GM18907 (cell line): ENCODE results near the gene TTC21A.
A peak's percentile ranks its signal among the peaks of the same experiment; 100 is the strongest.
"Not testable (repeated sequence)": the region's sequence is repeated elsewhere in the genome, so short reads cannot be mapped to it uniquely, and the experiment has no call there.

Experiments used
- ATAC-seq: cut with Tn5 transposase; IDR thresholded peaks from one replicate; pipeline ENCODE4 v1.9.1; 2021; ENCODE audit warnings: mild to moderate bottlenecking, moderate library complexity; ENCODE audit not compliant: unreplicated experiment

The TTC21A gene

DNA sequence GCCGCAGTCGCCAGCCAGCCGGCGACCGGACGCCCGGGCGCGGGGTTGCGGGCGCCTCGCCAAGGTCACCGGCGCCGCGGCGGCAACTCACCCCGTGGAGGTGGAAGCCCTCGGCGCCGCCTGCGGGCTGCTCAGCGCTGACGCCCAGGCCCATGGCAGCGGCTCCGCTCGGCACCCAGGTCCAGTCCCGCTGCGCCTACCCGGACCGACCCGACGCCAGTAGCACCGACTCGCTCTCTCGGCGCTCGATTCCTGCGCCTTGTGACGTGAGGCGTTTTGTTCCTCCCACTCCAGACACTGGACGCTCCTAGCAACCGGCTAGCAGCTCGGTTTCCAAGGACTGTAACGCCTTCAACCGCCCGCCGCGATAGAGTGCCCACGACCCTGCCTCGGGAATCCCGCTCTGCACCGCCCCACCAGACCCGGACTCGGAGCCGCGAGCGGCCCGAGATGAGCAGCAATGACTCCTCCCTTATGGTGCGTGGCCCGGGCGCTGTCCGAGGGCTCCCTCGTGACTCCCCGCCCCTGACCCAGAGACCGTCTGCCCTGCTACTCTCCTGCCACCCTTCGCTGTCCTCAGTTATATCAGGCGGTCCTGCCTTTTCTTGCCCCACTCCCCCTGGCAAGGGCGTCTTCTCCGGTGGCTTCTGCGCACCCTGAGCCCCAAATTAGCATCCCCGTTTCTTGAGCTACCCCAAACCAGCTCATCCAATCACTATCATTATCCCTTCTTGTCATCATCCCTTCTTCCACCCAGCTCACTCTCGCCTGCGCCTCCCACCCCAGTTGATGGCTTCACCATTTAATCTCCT is at the start of gene TTC21A, which contains the start of gene GORASP1:
Gene TTC21A, plus strand, starts transcription at position 293 of the 812 bp plus-strand sequence. Its CDS starts 158 bp downstream, at position 451.
Gene GORASP1, minus strand, starts transcription at position 240 of the 812 bp plus-strand sequence. Its CDS starts 86 bp downstream, at position 154.
- peak; percentile 48 for ATAC-seq

DNA sequence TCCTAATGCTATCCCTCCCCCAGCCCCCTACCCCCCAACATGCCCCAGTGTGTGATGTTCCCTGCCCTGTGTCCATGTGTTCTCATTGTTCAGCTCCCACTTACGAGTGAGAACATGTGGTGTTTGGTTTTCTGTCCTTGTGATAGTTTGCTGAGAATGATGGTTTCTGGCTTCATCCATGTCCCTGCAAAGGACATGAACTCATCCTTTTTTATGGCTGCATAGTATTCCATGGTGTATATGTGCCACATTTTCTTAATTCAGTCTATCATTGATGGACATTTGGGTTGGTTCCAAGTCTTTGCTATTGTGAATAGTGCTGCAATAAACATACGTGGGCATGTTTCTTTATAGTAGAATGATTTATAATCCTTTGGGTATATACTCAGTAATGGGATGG is 46.3 kb upstream of the TTC21A start:
- ATAC-seq: not testable (repeated sequence)

- no peak for ATAC-seq
Observed at GRCh38 chr3:39062180-39062579, 45.3 kb upstream of the TTC21A start.

GRCh38 chr3:39063143-39063542 is 44.3 kb upstream of the TTC21A start:
- ATAC-seq: no peak

DNA sequence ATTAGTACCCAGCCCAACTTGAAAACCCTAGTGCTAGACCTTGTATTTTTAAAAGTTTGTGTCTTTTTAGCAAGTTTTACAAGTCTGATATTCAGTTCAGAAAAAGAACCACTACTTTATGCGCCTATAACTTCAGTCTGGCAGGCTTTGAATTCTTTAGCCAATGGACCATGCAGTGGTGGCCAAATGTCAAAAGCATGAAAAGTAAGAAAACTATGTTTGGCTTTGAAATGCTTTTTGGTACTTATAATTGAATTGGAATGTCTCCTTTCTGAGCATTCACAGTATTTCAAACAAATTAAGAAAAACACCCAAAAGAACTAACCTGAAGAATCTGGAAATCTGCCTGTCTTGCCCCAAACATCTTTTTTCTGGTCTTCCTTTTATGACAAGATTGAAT is 42.8 kb upstream of the TTC21A start:
- no peak for ATAC-seq

DNA sequence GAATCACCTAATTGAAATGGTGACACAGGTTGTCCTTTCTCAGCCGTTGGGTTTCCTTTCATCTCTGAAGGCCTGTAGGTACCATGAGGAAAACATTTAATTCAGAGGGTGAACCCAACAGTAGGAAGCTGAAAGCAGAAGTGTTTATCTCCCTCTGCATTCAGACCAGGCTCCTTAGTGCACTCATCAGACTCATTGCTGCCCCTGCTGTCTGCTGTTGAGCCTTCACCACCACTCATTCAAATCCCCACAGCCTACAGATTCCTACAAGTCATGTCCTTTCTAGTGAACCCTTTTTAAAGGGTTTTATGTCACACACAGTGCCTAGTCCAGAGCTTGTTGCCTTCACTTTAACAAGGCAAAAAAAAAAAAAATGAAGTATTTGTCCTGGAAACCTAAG is 42.3 kb upstream of the TTC21A start:
- ATAC-seq: peak; percentile 89

GRCh38 chr3:39067286-39067685 is 40.2 kb upstream of the TTC21A start:
- no peak for ATAC-seq

DNA sequence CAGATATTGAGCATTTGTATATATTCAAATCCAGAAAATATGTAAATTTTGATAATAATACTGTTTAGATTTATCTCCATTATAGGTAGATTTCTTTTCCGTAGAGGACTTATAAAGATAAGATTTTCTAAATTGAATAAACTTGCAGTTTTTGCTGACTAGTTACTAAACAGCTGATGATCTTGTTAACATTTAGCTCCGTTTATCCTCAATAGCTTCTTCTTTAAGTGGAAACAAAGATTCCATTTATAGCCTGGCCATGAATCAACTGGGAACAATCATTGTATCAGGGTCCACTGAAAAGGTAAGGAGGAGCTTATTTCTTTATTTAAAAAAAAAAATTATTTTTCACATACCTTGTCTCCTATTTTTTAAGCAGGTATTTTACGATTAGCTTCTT is 38.9 kb upstream of the TTC21A start:
- ATAC-seq: no peak

- ATAC-seq: no peak
Observed at GRCh38 chr3:39075910-39076309, 31.6 kb upstream of the TTC21A start.

- no peak for ATAC-seq
Observed at GRCh38 chr3:39079530-39079929, 27.9 kb upstream of the TTC21A start.

- no peak for ATAC-seq
Observed at GRCh38 chr3:39080026-39080425, 27.5 kb upstream of the TTC21A start.

DNA sequence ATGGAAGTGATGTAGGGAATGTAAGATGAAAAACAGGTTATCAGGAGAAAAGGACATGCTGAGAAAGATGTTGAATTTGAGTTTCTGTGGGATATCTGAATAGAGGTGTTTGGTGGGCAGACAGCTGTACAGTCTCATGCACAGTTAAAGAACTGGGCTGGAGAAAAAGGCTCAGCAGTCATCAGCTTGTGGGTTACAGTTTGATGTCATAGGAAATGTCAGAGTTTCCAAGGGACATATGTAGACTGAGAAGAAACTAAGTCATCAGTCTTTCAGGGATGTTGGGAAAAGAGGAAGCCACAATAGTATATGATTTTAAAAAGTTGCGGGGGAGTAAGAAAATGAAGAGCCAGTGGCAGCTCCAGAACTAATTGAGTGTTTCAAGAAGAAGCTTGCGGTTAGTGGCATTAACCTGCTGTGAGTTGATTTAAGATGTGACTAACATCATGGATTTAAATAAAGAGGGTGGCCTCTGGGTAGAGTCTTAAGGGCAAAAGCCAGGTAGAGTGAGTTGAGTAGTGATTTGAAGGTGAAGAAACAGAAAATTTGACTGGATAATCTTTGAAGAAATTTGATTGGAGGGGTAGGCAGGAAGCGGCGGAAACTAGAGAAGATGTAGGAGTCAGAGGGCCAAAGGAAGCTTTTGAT is 24.7 kb upstream of the TTC21A start:
- no peak for ATAC-seq

DNA sequence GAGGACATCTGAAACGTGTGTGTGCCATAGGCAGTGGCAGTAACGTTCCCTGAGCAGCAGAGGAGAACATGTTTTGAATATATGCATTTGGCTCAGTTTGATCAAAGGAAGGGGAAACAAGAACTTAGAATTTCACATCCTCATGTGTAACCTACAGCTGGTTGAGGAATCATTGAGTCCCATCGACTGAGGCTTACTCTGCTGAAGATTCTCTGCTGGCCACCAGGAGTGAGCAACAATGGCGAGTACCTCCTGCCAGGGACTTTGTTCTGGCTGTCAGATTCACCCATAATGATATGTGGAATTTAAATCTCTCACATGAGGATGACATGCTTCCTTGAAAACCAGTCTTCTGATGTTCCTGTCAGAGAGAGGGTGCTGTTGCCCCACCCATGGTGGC is 21.3 kb upstream of the TTC21A start:
- no peak for ATAC-seq

DNA sequence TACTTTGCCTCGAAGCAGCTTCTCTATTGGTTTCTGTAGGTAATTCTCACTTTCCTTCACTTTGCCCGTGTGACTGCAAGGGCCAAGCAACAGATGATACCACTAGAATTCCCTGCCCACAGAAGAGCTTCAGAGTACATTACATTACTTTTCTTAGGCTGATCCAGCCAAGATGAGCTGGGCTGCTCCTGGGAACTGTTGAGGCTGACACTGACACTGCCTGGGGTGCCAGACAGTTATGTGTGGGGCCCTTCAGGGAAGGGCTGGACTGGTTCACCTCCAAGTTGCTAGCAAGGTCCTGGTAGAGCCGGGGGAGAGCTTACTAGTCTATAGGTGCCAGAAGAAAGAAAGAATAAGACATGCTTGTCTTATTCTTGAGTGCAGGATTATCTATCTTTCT is 19.0 kb upstream of the TTC21A start:
- ATAC-seq: no peak

DNA sequence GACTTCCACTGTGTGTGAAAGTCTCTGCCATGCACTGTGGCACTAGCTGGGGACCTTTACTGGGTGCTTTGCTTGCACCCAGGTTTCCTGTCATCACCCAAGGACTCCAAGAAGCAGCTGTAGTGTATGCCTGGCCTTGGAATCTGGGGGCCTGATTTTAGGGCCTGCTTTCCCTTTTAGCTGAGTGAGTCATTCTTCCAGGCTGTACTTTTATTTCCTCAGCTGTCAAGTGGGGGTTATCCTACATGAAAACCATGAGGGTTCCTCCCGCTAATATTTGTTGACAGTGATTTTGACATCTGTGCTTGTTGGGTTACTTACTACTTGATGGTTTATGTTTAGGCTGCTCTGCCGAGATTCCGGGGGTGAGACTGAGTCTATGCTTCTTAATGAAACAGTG is 18.6 kb upstream of the TTC21A start:
- ATAC-seq: no peak

- no peak for ATAC-seq
Observed at GRCh38 chr3:39090922-39091321, 16.6 kb upstream of the TTC21A start.

GRCh38 chr3:39094851-39095677 is 12.4 kb upstream of the TTC21A start:
- no peak for ATAC-seq

DNA sequence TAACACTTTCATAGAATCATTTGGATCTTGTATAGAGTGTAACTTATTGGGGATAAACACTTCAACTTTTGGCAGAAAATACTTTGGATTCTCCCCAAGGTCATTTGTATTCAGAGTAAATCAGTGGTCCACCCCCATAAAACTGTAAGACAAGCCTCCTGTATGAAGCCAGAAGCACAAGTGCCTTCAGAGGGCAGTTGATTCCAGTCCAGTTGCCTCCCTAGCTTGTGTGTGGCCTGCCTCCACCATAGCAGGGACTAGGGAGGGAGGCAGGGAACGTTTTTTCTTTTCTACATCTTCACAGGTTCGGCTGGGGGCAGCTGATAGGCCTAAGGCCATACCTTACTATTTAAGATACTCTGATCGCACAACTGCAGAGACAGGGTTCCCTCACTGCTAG is 11.7 kb upstream of the TTC21A start:
- ATAC-seq: no peak

DNA sequence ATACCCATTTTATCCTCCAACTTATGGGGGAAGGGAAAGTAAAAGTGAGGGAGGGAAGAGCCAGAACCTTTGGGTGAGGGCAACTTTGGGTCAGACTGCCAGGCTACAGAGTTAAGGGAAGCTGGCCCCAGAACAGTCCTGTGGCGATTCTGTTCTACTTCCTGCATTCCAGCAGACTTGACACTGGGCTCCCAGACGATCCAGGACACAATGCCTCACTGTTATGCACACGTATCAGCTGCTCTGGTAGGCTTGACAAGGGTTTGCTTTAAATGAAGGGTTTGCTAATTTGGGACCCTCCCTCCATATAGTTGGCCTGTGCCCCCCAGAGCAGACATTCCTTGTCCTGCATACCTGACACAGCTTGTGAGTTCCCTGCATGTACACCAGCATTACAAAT is 10.7 kb upstream of the TTC21A start:
- no peak for ATAC-seq

GRCh38 chr3:39097716-39098472 is 9.6 kb upstream of the TTC21A start:
- ATAC-seq: no peak
